Measurements from ENCODE around the gene HIVEP3.

- no peak for TF ChIP-seq CTCF (conservative IDR thresholded peaks at IDR 0.05)
- TF ChIP-seq EZH2 (IDR thresholded peaks at IDR 0.05; ENCODE audit: low read depth) = no peak
These were observed 346.5 kb downstream of the HIVEP3 start for GRCh38 chr1:41572224-41572623.
